GM18909 (cell line): ENCODE measurements around the gene TBKBP1.
"Not testable (repeated sequence)": the region's sequence is repeated elsewhere in the genome, so short reads cannot be mapped to it uniquely, and the experiment has no call there.

Experiments used
- ATAC-seq: cut with Tn5 transposase; IDR thresholded peaks from one replicate; pipeline ENCODE4 v1.9.1; 2021; ENCODE audit warnings: mild to moderate bottlenecking; ENCODE audit not compliant: unreplicated experiment, poor library complexity

TBKBP1 gene

DNA sequence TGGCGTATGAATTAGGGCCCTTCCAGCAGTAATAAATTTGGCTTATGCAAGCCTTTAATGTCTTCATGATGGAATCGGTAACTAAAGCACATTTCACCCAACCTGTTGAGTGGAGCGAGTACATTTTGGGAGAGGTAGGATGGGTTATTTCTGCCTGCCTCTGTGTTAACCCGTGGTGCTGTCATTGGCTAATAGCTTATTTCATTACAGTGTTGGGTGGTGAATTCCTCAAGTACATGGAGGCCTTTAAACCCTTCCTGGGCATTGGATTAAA, 17.8 kb upstream of the TBKBP1 start:
- no peak for ATAC-seq

DNA sequence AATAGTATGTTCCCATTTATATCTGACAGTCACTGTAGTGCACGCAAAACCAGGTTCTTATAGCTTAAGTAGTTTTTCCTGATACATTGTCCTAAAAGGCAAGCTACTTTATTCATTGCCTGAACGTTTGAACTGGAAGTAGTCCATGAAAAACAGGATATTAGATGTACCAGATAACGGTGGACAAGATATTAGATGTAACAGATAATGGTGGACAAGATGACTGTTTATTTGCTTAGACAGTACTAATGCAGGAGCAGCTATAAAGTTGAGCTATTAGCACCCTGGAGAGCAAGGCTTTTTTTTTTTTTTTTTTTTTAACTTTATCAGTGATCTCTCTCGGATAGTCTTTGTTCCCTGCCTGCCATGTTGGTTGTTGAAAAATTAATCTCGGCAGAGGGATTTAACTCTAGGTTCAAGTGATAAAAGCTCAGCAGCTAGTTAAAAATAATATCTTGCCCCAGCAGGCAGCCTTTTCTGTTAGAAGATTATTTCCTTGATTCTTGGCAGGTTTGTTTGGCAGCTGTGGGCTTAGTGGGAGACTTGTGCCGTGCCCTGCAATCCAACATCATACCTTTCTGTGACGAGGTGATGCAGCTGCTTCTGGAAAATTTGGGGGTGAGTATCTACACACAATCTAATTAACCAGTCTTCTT, 17.3 kb upstream of the TBKBP1 start:
- ATAC-seq: no peak

DNA sequence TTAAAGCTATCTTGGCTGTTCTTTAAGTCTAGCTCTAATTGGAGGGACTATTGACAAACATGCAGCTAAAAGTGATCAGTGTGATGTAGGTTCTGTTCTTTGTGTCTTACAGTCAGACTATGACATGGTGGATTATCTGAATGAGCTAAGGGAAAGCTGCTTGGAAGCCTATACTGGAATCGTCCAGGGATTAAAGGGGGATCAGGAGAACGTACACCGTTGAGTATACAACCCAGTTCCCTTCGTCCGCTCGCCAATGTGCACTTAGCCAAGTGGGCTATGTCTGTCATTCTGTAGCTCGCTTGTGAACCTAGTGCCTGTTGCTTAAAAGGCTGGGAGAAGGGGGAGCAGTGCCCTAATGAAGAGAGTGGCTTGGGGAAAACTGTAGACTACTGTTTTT, 15.8 kb upstream of the TBKBP1 start:
- no peak for ATAC-seq

DNA sequence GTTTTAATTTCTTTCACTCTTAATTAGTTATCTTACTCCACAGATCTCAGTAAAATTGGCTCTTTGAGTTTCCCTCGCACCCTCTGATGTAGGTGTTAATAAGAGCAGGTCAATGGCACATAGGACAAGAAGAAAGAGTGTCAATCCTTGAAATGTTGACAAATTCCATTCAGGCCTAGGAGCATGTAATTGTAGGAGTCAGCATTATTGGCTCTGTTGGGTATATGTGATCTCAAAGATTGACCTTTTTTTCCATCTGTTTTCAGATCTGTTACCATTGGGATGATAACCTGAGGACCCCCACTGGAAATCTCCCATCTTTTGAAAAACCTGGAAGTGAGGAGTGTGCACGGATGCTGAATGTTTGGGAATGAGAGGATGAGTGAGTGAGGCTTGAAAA, 11.8 kb upstream of the TBKBP1 start:
- ATAC-seq: no peak

DNA sequence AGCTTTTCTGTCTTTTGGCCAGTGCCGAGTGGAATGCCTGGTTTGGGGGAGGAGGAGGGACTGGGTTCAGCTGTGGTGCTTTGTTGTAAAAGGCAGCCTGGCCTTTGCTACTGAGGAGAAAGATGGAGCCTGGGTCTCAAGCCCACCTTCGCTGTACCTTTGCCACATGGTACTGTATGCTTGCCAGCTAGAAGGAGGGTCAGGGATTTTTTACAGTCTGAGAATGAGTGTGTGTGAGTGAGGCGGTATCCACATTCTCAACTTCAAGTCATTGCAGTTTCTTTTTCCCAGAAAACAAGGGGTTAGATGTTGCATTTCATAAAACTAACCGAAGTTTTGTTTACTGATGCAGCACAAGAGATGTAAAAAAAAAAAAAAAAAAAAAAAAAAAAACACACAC, 11.2 kb upstream of the TBKBP1 start:
- ATAC-seq: not testable (repeated sequence)

DNA sequence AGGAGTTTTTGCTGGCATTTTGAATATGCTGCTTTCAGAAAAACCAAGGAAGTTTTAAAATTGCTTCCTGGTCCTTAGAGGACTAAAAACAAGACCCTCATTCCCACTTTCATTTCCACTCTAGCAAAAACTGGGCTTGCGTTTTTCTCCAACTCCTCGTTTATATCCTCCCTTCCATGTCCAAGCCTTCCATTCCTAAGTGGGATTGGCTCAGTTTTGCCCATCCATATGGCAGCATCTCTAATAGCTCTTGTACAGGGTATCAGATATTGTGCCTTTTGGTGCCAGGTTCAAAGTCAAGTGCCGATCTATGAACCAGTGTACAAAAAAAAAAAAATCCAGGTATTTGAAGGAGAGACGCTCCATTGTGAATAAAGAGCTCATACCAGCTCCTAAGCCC, 9.9 kb upstream of the TBKBP1 start:
- ATAC-seq: no peak

DNA sequence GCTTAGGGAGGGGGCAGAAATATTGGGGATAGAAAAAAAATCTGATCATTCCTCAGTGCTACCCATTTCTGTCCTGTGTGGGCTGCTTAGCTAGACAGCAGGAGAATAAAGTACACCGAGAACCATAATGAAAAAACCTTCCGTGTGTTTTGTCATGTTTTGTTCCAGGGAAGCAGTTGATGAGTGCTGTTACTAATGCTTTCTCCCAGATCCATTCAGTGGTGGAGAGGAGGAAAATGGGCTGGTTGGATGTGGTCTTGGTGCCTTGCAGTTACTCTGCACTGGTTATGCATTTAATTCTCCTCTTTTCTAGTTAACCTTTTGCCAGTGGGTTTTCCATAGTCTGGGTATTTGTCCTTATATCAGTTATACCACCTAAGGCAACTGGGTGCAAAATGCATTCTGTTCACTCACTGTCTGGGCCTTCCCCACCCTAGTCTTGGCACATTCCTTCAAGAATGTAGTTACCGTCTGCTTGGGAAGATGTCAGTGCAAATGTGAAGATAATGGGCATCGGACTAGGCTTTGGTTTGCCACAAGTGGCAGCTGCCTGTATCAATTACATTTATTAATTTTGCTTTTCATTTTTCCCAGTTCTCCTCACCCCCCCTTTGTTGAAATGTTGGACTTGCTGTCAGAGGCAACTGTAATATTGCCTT, 9.3 kb upstream of the TBKBP1 start:
- ATAC-seq: no peak

DNA sequence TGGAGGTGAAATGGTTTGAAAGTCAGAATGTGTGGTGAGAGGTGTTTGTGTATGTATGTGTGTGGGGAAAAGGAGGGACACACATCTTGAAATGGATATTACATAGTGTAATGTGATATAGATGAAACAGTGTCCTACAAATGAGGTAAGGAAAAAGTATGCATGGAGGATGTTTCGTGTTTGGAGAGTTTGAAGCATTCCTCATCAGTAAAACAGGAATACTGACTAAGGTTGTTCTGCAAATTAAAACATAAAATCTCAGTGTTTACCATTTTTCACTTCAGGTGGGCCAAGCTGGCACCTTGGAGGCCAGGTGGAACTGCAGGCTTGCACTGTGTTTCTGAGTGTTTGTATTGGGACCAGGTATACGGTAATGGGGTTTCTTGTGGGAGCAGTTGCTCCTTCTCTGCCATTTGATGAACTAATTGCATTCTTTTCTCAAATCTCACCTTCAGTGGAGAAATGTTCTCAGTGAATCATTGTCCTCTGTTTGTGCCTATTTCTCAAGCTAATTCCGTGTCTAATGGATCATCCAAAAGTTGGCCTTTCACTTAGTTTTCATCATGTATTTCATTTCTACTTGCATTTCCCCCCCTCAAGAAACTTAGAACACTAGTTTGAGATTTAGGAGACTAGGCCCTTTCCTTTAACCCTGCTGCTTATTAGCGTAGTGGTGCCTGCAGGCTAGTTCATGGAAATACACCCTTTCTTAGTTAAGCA, 8.2 kb upstream of the TBKBP1 start:
- no peak for ATAC-seq

DNA sequence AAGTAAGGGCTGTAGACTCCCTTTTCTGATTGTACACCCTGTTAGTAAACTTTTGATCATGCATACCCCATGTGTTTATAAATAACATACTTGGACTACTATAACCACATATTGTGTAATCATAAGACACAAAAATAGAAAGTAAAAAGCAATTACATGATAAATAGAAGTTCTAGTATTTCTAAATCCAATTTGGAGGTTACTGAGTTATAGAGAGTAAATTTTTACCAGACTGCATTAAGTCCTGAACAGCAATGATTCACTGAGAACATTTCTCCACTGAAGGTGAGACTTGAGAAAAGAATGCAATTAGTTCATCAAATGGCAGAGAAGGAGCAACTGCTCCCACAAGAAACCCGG, 7.7 kb upstream of the TBKBP1 start:
- no peak for ATAC-seq

DNA sequence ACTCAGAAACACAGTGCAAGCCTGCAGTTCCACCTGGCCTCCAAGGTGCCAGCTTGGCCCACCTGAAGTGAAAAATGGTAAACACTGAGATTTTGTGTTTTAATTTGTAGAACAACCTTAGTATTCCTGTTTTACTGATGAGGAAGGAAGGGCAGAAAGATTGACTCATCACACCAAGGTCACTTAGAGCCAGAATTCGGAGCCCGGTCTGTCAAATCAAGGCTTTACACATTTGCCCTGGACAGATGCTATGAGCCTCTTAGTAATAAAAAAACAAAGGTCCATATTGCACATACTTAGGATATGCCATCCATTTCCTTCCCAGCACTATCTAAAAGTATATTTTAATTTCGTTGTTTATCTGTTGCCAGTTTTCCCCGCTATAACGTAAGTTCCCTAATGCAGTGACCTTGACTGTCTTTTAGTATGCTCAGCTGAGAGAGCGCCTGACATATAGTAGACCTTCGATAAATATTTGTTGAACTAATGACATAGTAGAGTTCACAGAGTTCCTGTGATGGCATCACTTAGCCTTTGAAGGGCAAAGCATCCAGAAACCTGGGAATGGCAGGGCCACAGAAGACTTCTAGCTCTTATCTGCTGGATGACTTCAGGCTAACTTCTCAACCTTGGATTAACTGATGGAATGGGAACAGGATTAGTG, 7.2 kb upstream of the TBKBP1 start:
- no peak for ATAC-seq

DNA sequence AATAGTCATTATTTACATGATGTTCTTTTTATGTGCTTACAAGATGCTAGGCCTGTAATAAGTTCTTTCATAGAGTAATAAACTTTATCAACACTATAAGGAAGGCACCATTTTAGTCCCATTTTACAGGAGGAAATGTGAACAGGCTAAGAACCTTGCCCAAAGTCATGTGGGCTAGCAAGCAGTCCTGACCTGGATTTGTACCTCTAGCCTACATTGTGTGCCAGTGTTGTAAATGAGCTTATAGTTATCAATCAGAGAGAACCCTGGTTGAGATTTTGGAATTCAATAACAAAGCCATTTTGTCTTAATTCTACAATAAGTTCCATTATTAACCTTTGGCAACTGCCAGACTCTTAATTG, 6.7 kb upstream of the TBKBP1 start:
- ATAC-seq: no peak

DNA sequence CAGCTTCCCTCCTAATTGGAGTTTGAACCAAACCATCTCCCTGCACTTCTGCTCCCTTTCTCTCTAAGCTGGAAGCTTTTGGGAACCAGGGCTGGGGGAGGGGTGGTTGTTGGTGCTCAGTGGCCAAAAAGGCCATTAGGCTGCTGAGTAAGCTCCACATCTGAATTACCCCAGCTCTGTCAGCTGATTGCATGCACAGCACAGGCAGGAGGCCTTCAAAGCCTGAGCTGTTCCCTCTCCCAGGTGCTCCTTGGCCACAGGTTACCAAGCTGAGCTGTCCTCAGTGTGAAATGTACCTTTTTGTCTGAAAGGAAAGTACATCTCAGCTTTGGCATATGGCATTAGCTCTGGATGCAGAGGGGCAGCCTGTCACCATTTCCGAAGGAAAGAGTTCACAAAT, 6.2 kb upstream of the TBKBP1 start:
- ATAC-seq: no peak

DNA sequence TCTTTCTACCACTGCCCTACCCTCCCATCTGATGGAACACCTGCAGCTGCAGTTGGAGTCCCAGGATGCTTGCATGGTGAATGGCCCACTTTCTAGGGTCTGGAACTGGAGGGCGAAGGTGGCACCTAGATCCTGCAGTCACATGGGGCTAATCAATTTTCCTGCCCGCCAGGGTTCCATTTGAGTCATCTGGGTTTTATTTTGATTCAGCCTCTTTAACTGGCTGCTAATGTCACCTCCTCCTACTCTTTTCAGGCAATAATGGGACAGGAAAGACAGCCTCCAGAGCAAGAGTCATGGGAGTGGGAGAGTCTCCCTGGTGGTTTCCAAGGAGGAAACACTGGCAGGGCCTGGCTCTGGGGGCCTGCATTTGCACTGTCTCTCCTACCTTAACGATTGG, 3.8 kb upstream of the TBKBP1 start:
- ATAC-seq: no peak

DNA sequence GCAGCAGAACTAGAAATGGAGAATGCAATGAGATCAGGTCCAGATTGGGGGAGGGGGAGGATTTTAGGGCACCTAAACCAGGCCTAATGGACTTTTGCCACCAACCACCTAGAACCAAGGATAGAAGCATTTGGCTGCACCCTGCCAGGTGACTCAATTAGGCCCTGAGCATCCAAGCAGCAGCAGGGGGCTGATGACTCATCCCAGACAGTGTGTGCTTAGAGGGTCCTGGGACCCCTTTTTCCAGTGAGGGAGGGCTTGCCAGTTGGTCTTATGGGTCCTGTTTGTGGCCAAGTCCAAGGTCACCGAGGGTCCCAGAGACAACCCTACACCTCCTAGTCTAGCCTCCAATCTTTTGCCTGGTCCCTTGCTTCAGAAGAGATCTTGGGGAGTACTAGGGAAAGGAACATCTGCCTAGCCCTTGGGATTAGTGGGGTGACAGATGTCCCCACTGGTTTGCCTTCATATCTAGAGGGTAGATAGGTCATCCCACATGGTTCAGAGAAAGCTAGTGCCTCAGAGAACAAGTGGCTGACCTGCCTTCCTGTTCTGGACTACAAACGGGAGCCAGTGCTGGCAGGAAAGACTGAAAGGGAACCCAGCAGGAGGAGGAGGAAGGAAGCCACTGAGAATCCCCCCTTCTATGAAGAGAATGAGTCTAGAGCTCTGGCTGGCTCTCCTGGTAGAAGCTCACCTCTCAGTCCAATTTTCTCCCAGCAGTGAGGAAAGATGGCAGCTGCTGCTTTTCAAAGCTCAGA, 1.6 kb upstream of the TBKBP1 start:
- ATAC-seq: no peak

DNA sequence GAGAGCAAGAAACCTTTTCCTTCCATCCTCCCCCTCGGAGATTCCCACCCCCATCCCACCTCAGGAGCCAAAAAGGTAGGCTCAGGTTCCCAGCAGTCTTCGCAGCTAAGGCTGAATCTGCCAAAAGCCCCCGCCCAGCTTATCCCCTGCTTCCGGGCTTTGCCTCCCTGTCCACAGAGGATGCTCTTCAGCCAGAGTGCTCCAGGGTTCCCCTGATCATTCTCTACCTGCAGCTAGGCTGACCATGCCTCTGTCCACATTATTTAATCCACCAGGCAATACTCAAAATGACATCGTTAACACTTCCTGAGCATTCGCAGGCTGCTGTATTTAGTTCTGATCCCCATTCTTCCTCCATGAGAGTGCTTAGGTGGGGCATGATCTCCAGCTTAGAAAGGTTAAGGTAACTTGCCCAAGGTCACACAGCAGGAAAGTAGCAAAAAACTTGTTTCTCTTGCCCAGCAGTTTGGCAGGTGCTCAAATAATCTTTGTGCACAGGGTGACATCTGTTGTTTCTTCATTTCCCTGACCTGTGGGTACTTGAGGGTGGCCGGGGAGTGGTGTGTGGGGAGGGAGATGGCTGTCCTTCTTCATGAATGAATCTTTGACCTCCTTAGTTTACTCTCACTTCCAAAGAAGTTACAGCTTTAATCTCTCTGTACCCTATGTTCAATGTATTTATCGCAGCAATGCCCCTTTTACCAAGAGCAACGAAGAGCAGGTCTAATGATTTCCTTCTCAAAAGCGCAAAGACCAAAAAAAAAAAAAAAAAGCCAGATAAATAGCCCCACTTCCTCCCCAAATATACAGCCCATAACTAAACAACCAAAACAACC, 848 bp upstream of the TBKBP1 start:
- no peak for ATAC-seq

DNA sequence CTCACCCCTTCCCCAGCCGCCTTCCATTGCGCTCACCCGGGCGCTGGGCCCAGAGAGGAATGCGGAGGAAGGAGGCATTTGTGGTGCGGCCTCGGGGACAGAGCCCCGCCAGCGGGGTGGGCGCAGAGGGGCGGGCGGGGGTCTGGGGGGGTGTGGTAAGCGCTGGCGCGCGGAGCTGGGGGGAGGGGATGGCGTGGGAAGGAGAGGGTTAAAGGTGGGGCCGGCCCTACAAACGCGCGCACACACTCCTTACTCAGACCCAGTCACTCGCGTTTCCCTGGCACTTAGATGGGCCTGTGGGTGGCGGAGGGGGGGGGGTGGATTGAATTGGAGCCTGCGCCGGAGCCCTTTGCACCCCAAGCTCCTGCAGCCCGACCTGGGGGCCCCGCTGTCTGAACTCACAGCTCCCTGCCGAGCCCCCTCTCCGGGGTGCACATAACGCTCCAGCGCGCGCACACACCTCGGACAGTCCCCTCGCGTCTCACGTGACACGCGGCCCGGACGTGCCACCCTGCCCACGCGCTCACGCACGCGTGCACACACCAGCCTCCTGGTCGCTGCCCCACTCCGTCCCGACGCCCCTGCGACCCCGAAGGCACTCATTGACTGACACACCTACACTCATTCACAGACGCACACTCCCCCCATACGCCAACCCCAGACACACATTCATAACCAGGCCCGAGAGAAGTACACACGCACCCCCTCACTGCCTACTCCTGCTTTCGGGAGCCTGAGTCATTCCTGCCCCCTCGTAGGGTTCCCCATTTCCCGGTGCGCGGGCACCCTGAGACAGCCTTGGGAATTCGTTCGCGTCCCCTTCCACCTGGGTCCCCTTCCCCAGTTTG, 844 bp downstream of the TBKBP1 start:
- ATAC-seq: no peak

DNA sequence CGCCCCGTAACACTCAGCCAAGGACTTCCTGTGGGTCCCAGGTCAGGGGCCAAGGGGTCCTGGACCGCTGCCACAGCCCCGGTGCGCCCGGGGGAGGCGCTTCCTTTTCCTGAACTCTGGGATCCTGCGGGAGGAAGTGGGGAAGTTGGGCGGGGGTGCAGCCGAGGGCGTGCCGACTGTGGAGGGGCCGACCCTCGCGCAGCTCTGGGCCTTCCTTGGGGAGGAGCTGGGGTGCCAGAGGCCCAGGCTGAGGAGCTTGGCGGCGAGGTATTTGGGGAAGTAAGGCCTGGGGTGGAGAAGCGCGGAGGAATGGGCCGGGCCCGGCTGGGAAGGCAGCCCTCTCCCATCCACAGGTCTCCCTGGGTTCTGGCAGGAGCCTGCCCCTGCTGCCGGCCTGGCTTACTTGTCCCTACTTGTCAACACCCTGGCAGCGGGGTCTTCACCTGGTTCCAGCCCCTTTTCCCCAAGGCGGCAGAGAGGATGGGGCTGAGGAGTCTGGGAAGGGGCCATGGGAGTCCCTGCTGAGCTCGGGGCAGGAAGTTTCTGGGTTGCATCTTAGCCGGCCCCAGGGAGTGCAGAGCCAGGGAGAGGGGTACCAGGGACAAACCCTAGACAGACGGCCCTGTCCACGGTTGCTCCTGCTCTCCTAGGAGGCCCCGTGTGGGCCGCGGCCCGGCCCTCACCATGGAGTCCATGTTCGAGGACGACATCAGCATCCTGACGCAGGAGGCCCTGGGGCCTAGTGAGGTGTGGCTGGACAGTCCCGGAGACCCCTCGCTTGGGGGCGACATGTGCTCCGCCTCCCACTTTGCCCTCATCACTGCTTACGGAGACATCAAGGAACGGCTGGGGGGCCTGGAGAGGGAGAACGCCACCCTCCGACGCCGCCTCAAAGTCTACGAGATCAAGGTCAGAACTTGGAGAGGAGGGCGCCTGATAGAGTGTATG, 1.7 kb downstream of the TBKBP1 start:
- ATAC-seq: no peak
